ENCODE measurements around the gene CYTH4. TPM values are rescaled to one million over a fixed set of nuclear protein-coding genes. Genes with fewer than 3 reads are reported as not detected.

CYTH4 gene
- total and polyA plus RNA-seq, 2 of the 13 experiments (the other 11 are each of a cell fraction or from before 2014, with no cell fraction given) = not detected

GRCh38 chr22:37356922-37357321, 74.6 kb downstream of the CYTH4 start:
- intact Hi-C loops (cut with micrococcal nuclease; ENCODE audit: unreplicated experiment) = no loop called here
- Histone ChIP-seq H3K36me3 (replicated peaks in 1 of 2; ENCODE audit: control insufficient read depth in 1 of 2, insufficient read depth in 2 of 2, low read length in 2 of 2) (no peaks in the 10 kb centered on the region), H3K79me2 (ENCODE audit: insufficient read depth, low read length) (no peaks in the 10 kb centered on the region), H3K27me3 (ENCODE audit: control insufficient read depth in 1 of 2, insufficient read depth in 2 of 2, low read length in 2 of 2) (peaks cover 4 to 63% of the 10 kb centered on the region in 2 experiments; a peak in 3 of 5 replicates), H3K4me1 (ENCODE audit: insufficient read depth, low read length) (no peaks in the 10 kb centered on the region), H2AFZ (ENCODE audit: low read length) (no peak overlapping the region), H4K20me1 (ENCODE audit: insufficient read depth, low read length) (no peaks in the 10 kb centered on the region), H3K27ac (ENCODE audit: extremely low read length, insufficient read depth, low read length) (no peak overlapping the region), H3K4me2 (ENCODE audit: low read depth, low read length) (no peak overlapping the region), H3K9me3 (ENCODE audit: low read length) (no peaks in the 10 kb centered on the region), H3K4me3 (replicated peaks in 1 of 3; ENCODE audit: insufficient read depth in 1 of 3, low read depth in 2 of 3, low read length in 3 of 3) (no peak overlapping the region), H3K9ac (ENCODE audit: insufficient read depth, low read depth, low read length) (no peak overlapping the region)
- no TSS peak for BruUV-seq (replicated peaks)
- DNase-seq (ENCODE audit: low spot score) (no peak), ATAC-seq (no peak), FAIRE-seq (no peak)
- in situ Hi-C loops (cut with HindIII; ENCODE audit: extremely low pct_ligation_motif_present, low pct_unique_long_range_greater_than_20kb) = no loop called here
- WGBS (ENCODE audit: low lambda C conversion rate) = 25% methylated on average over 8 of the region's 8 CpGs
- ChIA-PET POLR2A (no interaction called here), CTCF (ENCODE audit: low intra/inter-chr PET ratio, low total read pairs) (no interaction called here)
- TF ChIP-seq FOSL2 (CRISPR knock-in tag; IDR thresholded peaks at IDR 0.05) (no peak), ZNF207 (IDR thresholded peaks at IDR 0.05; ENCODE audit: borderline replicate concordance) (no peak), ZNF790 (CRISPR knock-in tag; IDR thresholded peaks at IDR 0.05; ENCODE audit: borderline replicate concordance) (no peak), ZBTB20 (CRISPR knock-in tag; IDR thresholded peaks at IDR 0.05; ENCODE audit: borderline replicate concordance, low read depth) (no peak), RBM22 (optimal IDR thresholded peaks at IDR 0.05; ENCODE audit: low read length) (no peak), YEATS2 (CRISPR knock-in tag; IDR thresholded peaks at IDR 0.05; ENCODE audit: borderline replicate concordance) (no peak), LCORL (IDR thresholded peaks at IDR 0.05) (no peak), LCORL (CRISPR knock-in tag; IDR thresholded peaks at IDR 0.05) (no peak)

GRCh38 chr22:37357446-37358075, 75.3 kb downstream of the CYTH4 start:
- in situ Hi-C loops (cut with HindIII; ENCODE audit: extremely low pct_ligation_motif_present, low pct_unique_long_range_greater_than_20kb) = no loop called here
- ATAC-seq = no peak
- no peak overlapping the region for H3K4me2 ChIP-seq (ENCODE audit: low read depth, low read length)
- TF ChIP-seq NFKBIZ (CRISPR knock-in tag; IDR thresholded peaks at IDR 0.05) (no peak), ZSCAN20 (CRISPR knock-in tag; IDR thresholded peaks at IDR 0.05; ENCODE audit: borderline replicate concordance) (no peak), ZNF432 (CRISPR knock-in tag; IDR thresholded peaks at IDR 0.05; ENCODE audit: borderline replicate concordance) (no peak), PRDM10 (CRISPR knock-in tag; IDR thresholded peaks at IDR 0.05; ENCODE audit: low read depth) (no peak), FOXC1 (CRISPR knock-in tag; IDR thresholded peaks at IDR 0.05; ENCODE audit: borderline replicate concordance) (no peak), RFXANK (CRISPR knock-in tag; IDR thresholded peaks at IDR 0.05) (no peak), ZSCAN5A (CRISPR knock-in tag; IDR thresholded peaks at IDR 0.05; ENCODE audit: borderline replicate concordance) (no peak)

More at GRCh38 chr22:37357446-37358075, 75.3 kb downstream of the CYTH4 start:
- ChIA-PET POLR2A (no interaction called here), CTCF (ENCODE audit: low intra/inter-chr PET ratio, low total read pairs) (no interaction called here)
- DNase-seq (ENCODE audit: low spot score) (no peak), FAIRE-seq (no peak)
- Histone ChIP-seq H3K27ac (ENCODE audit: extremely low read length, insufficient read depth, low read length) (no peak overlapping the region), H3K9ac (ENCODE audit: insufficient read depth, low read depth, low read length) (no peak overlapping the region), H3K9me3 (ENCODE audit: low read length) (no peaks in the 10 kb centered on the region), H3K4me1 (ENCODE audit: insufficient read depth, low read length) (no peaks in the 10 kb centered on the region), H3K27me3 (ENCODE audit: control insufficient read depth in 1 of 2, insufficient read depth in 2 of 2, low read length in 2 of 2) (peaks cover 4 to 68% of the 10 kb centered on the region in 2 experiments; a peak in 4 of 5 replicates), H3K79me2 (ENCODE audit: insufficient read depth, low read length) (no peaks in the 10 kb centered on the region), H2AFZ (ENCODE audit: low read length) (no peak overlapping the region), H4K20me1 (ENCODE audit: insufficient read depth, low read length) (no peaks in the 10 kb centered on the region), H3K36me3 (replicated peaks in 1 of 2; ENCODE audit: control insufficient read depth in 1 of 2, insufficient read depth in 2 of 2, low read length in 2 of 2) (no peaks in the 10 kb centered on the region), H3K4me3 (replicated peaks in 1 of 3; ENCODE audit: insufficient read depth in 1 of 3, low read depth in 2 of 3, low read length in 3 of 3) (no peak overlapping the region)
- no TSS peak for BruUV-seq (replicated peaks)
- intact Hi-C loops (cut with micrococcal nuclease; ENCODE audit: unreplicated experiment) = no loop called here
- 20% methylated on average over 7 of the region's 10 CpGs for WGBS (ENCODE audit: low lambda C conversion rate)
